GM18861 (cell line): ENCODE data around the gene GNMT.
"Not testable (repeated sequence)": the region's sequence is repeated elsewhere in the genome, so short reads cannot be mapped to it uniquely, and the experiment has no call there.

Source experiments
- ATAC-seq: cut with Tn5 transposase; IDR thresholded peaks from one replicate; pipeline ENCODE4 v1.9.1; 2021; ENCODE audit not compliant: unreplicated experiment

Gene GNMT

GRCh38 chr6:42971746-42972327, 11.3 kb downstream of the GNMT start:
- ATAC-seq = no peak

GRCh38 chr6:42973926-42974325, 13.4 kb downstream of the GNMT start:
- no peak for ATAC-seq

- no peak for ATAC-seq
Measured at GRCh38 chr6:42974919-42975505, 14.5 kb downstream of the GNMT start.

- ATAC-seq = peak; percentile 14
Measured at GRCh38 chr6:42978487-42978838, 17.9 kb downstream of the GNMT start.

GRCh38 chr6:42978839-42979522, 18.4 kb downstream of the GNMT start, which contains the start of gene PEX6:
Gene PEX6 (minus strand): TSS chr6:42979181. CDS start chr6:42979150, 31 bp downstream.
- peak; percentile 72 for ATAC-seq

GRCh38 chr6:42979523-42980177, 19.1 kb downstream of the GNMT start:
- ATAC-seq = no peak

- ATAC-seq = no peak
Measured at GRCh38 chr6:42981836-42982235, 21.3 kb downstream of the GNMT start.

- ATAC-seq = peak; percentile 84
Measured at GRCh38 chr6:42984001-42984923, 23.7 kb downstream of the GNMT start, which contains the start of gene PPP2R5D. Gene PPP2R5D (plus strand): TSS chr6:42984570. CDS start chr6:42984678, 108 bp downstream.

GRCh38 chr6:42984924-42985475, 24.4 kb downstream of the GNMT start:
- no peak for ATAC-seq

GRCh38 chr6:42987533-42988451, 27.2 kb downstream of the GNMT start:
- ATAC-seq = no peak

GRCh38 chr6:42988486-42989020, 28.0 kb downstream of the GNMT start:
- no peak for ATAC-seq

GRCh38 chr6:42989923-42990322, 29.4 kb downstream of the GNMT start:
- ATAC-seq = no peak

GRCh38 chr6:42993445-42993844, 32.9 kb downstream of the GNMT start:
- ATAC-seq = no peak

GRCh38 chr6:42996513-42996912, 36.0 kb downstream of the GNMT start:
- no peak for ATAC-seq

- not testable (repeated sequence) for ATAC-seq
Measured at GRCh38 chr6:42998205-42998604, 37.7 kb downstream of the GNMT start.

- ATAC-seq = no peak
Measured at GRCh38 chr6:43001843-43002242, 41.3 kb downstream of the GNMT start.

GRCh38 chr6:43005844-43006243, 45.3 kb downstream of the GNMT start:
- ATAC-seq = no peak

- ATAC-seq = no peak
Measured at GRCh38 chr6:43006251-43006650, 45.7 kb downstream of the GNMT start.

- no peak for ATAC-seq
Measured at GRCh38 chr6:43007126-43007525, 46.6 kb downstream of the GNMT start.
